ENCODE data around the gene ETFB.
A peak's percentile ranks its signal among the peaks of the same experiment; 100 is the strongest.
"Not testable (repeated sequence)": the region's sequence is repeated elsewhere in the genome, so short reads cannot be mapped to it uniquely, and the experiment has no call there.

The ETFB gene

GRCh38 chr19:51365965-51366388 is at the start of gene ETFB:
Gene ETFB (minus strand): TSS chr19:51366388. CDS start chr19:51366326, 62 bp downstream.
- no peak for DNase-seq

GRCh38 chr19:51415187-51415586 is 49.0 kb upstream of the ETFB start:
- DNase-seq, result no peak

GRCh38 chr19:51410950-51411748 is 45.0 kb upstream of the ETFB start:
- no peak for DNase-seq

- DNase-seq, result no peak
Measured at GRCh38 chr19:51407511-51408131, 41.4 kb upstream of the ETFB start.

GRCh38 chr19:51402117-51402516 is 35.9 kb upstream of the ETFB start:
- no peak for DNase-seq

GRCh38 chr19:51399936-51400335 is 33.7 kb upstream of the ETFB start:
- not testable (repeated sequence) for DNase-seq

GRCh38 chr19:51399231-51399630 is 33.0 kb upstream of the ETFB start:
- DNase-seq, result no peak

GRCh38 chr19:51398096-51398704 is 32.0 kb upstream of the ETFB start:
- no peak for DNase-seq

GRCh38 chr19:51397453-51397852 is 31.3 kb upstream of the ETFB start:
- DNase-seq, result not testable (repeated sequence)

GRCh38 chr19:51396175-51396574 is 30.0 kb upstream of the ETFB start:
- DNase-seq, result no peak

- peak; percentile 85 for DNase-seq
Measured at GRCh38 chr19:51394050-51394836, 28.1 kb upstream of the ETFB start.

GRCh38 chr19:51392701-51393100 is 26.5 kb upstream of the ETFB start:
- DNase-seq, result no peak

- no peak for DNase-seq
Measured at GRCh38 chr19:51391073-51391611, 25.0 kb upstream of the ETFB start.

- no peak for DNase-seq
Measured at GRCh38 chr19:51389143-51389542, 23.0 kb upstream of the ETFB start.

- no peak for DNase-seq
Measured at GRCh38 chr19:51387924-51388389, 21.8 kb upstream of the ETFB start, which contains the start of gene LIM2. Gene LIM2 (minus strand): TSS chr19:51387974. CDS start chr19:51387443, 531 bp downstream.

- DNase-seq, result no peak
Measured at GRCh38 chr19:51386882-51387520, 20.8 kb upstream of the ETFB start.

- no peak for DNase-seq
Measured at GRCh38 chr19:51382004-51382403, 15.8 kb upstream of the ETFB start.

- DNase-seq, result no peak
Measured at GRCh38 chr19:51380379-51380778, 14.2 kb upstream of the ETFB start.

GRCh38 chr19:51377422-51377821 is 11.2 kb upstream of the ETFB start:
- no peak for DNase-seq

GRCh38 chr19:51375504-51376221 is 9.5 kb upstream of the ETFB start:
- DNase-seq, result no peak
